Thyroid gland (tissue), 4 donors: ENCODE measurements around the gene GREB1.

Experiments used
- POLR2A ChIP-seq, 2 donors: fragments of 450-650 bp; IDR thresholded peaks; one replicate each; pipeline ENCODE4 v1.6.1; 2017; ENCODE audit warnings: antibody characterized with exemption in 2 of 2, mild to moderate bottlenecking in 2 of 2, moderate library complexity in 1 of 2
- TF ChIP-seq, protein P1 (sequence below), 6 experiments: fragments of 200-600 bp in 3 of 6; fragments of 450-650 bp in 3 of 6; sonication (generic) in 3 of 6; IDR thresholded peaks; one replicate each; pipeline ENCODE4 v1.5.1; 2016 to 2019; ENCODE audit warnings: antibody characterized with exemption in 6 of 6, mild to moderate bottlenecking in 2 of 6, inconsistent platforms in 1 of 6, moderate library complexity in 1 of 6

DNA sequence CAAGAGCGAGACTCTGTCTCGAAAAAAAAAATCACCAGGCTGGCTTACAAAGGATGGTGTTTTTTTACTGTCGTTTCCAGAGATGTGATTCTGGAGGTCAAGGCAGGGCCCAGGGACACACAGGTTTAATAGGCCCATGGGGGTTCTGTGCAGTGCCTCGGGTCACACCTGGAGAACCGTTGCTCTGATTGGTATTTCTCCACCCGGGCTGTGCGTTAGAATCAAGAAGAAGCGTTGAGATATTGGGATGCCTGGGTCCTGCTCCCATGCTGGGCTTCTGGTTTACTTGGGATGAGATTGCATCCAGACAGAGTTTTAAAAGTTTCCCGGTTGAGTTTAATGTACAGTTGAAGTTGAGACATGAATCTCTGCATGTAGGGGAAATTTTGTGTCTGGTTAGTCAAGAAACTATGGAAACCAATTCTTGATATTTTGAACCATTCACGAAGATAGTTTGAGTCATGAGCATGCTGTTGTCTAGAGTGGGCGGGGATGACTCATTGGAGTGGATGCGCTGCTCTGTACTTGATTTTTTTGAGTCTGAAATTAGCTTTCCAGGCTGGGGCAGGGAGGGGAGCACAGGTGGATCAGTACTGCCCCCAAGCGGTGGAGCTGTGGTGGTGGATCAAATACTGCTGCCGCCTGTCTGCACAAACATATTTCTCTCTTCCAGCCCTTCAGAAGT lies 50.1 kb downstream of the GREB1 start:
- TF ChIP-seq, protein P1, sequence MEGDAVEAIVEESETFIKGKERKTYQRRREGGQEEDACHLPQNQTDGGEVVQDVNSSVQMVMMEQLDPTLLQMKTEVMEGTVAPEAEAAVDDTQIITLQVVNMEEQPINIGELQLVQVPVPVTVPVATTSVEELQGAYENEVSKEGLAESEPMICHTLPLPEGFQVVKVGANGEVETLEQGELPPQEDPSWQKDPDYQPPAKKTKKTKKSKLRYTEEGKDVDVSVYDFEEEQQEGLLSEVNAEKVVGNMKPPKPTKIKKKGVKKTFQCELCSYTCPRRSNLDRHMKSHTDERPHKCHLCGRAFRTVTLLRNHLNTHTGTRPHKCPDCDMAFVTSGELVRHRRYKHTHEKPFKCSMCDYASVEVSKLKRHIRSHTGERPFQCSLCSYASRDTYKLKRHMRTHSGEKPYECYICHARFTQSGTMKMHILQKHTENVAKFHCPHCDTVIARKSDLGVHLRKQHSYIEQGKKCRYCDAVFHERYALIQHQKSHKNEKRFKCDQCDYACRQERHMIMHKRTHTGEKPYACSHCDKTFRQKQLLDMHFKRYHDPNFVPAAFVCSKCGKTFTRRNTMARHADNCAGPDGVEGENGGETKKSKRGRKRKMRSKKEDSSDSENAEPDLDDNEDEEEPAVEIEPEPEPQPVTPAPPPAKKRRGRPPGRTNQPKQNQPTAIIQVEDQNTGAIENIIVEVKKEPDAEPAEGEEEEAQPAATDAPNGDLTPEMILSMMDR (IDR thresholded peaks at IDR 0.05): peak; percentile 31 to 82 (median 69)
- no peak for TF ChIP-seq POLR2A (IDR thresholded peaks at IDR 0.05)
